Stimulated activated CD4-positive, alpha-beta T cell treated with anti-CD3 and anti-CD28 coated beads, TNF-alpha, amount 100 ng/mL, for 4 hours (primary cell): ENCODE measurements around the gene ALDH4A1.
"Not testable (repeated sequence)": the region's sequence is repeated elsewhere in the genome, so short reads cannot be mapped to it uniquely, and the experiment has no call there.

ENCODE experiments used
- DNase-seq, 3 experiments: peaks; one replicate each; pipeline ENCODE4 v3.0.0-alpha.2; 2020; ENCODE audit warnings: low read depth in 3 of 3

Gene ALDH4A1

GRCh38 chr1:18858070-18858688 is 44.2 kb downstream of the ALDH4A1 start:
- DNase-seq: no peak

- no peak for DNase-seq
Measured at GRCh38 chr1:18856435-18856834, 45.9 kb downstream of the ALDH4A1 start.

DNA sequence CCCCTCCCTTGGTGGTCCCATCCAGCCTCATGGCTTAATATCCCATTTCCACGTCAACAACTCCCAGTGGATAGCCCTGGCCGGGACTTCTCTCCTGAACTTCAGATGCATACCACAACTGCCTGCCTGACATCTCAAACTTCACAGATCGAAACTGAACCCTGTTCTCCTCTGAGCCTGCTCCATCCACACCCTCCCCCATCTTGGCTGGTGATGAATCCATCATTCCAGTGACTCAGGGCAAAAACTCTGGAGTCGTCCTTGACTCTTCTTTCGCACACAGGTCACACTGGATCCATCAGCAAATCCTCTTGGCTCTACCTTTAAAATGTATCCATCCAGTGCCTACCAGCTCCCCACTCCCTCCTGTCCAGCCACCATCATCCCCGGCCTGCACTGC is 46.8 kb downstream of the ALDH4A1 start:
- DNase-seq: no peak

GRCh38 chr1:18854331-18855025 is 47.9 kb downstream of the ALDH4A1 start:
- no peak for DNase-seq

- DNase-seq: no peak
Measured at GRCh38 chr1:18852501-18852900, 49.9 kb downstream of the ALDH4A1 start.

- DNase-seq: no peak
Measured at GRCh38 chr1:18849261-18849711, 53.1 kb downstream of the ALDH4A1 start.

GRCh38 chr1:18847723-18848122 is 54.6 kb downstream of the ALDH4A1 start:
- DNase-seq: not testable (repeated sequence)

DNA sequence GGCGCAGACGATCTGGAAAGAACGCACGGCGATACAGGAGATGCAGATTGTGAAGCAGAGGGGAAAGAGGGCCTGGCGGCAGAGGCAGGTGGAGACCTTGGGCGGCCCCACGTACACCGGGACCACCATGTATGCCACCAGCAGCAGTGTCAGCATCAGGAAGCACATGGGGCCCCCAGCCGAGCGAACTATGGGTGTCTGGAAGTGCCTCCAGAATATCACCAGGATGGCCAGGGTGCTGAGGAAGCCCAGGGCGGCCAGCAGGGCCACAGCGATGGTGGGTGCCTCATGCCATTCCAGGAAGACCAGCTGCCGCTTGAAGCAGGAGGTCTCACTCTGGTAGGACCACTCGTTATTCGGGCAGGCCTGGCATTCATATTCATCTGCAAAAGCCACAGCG is 62.2 kb downstream of the ALDH4A1 start:
- no peak for DNase-seq

DNA sequence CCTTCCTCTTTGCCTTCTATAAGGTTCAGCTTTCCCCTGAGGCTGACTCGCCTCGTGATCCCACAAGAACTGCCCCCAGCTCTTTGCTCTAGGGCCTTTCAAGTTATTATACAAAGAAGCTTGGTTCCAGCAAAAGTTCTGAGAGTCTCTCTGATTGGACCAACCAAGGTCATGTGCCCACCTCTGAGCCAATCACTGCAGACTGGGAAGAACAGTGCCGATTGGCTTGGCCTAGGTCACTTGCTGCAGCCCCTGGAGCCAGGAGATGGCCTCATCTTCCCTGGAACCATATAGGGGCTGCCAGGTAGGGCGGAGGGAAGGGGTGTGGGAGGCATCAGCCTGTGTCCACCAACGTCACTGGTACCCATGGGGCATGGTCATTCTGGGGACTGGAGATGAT is 65.7 kb downstream of the ALDH4A1 start:
- DNase-seq: no peak

- not testable (repeated sequence) for DNase-seq
Measured at GRCh38 chr1:18832319-18832718, 70.0 kb downstream of the ALDH4A1 start.

- no peak for DNase-seq
Measured at GRCh38 chr1:18831656-18832055, 70.7 kb downstream of the ALDH4A1 start.

GRCh38 chr1:18830596-18830995 is 71.8 kb downstream of the ALDH4A1 start:
- no peak for DNase-seq

DNA sequence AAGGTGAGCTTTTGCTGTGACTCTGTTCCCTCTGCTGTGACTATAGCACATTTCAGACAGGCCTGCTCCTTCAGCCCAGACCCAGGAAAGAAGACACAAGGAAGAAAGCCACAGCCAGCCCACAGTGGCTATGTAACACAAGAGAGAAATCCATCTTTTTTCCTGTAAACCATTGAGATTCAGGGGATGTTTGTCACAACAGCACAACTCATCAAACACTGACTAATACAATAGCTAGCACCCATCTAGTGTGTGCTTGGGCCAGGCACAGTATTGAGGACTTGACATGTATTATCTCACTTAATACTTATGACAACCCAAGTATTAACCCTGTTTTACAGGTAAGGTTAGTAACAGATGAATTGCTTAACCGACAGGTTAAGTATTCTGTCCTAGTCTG is 72.7 kb downstream of the ALDH4A1 start:
- no peak for DNase-seq

GRCh38 chr1:18828224-18828623 is 74.1 kb downstream of the ALDH4A1 start:
- DNase-seq: no peak

DNA sequence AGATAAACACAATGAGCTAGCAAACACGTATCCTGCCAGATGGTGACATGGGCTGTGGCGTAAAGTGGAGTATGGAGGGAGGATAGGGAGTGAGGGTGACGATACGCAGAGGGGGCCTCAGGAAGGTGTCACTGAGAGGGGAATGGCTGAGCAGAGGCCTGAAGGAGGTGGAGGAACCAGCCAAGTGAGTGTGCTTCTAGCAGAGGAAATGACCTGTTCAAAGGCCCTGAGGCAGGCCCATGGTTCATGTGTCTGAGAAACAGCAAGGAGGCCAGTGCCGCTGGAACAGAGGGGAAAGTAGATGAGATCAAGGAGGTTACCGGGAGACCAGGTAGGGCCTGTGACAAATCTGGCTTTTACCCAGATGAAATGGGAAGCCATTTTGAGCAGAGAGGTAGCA is 78.9 kb downstream of the ALDH4A1 start:
- no peak for DNase-seq
